Spleen (tissue), 11 donors: ENCODE measurements around the gene ARHGEF1. TPM values are rescaled to one million over a fixed set of nuclear protein-coding genes. Genes with fewer than 3 reads are reported as not detected.

Experiments used
- DNase-seq: peaks from one replicate; pipeline ENCODE4 v3.0.0-alpha.2; 2020
- H3K27ac ChIP-seq, 8 donors: fragments of 200-600 bp; sonication (generic) in 7 of 8; 1 replicate in 4 of 8; 2 replicates in 4 of 8; pipeline versions ENCODE4 v1.5.0 to v1.8.0; 2016 to 2021; ENCODE audit warnings: inconsistent platforms in 4 of 8, mild to moderate bottlenecking in 4 of 8, moderate library complexity in 1 of 8
- H3K27me3 ChIP-seq, 7 donors: fragments of 200-600 bp; sonication (generic) in 6 of 7; replicated peaks in 1 of 7; 1 replicate in 4 of 7; 2 replicates in 3 of 7; pipeline versions ENCODE4 v1.5.0 to v1.8.0; 2016 to 2021; ENCODE audit warnings: inconsistent platforms in 3 of 7, mild to moderate bottlenecking in 1 of 7
- H3K36me3 ChIP-seq, 6 donors: fragments of 200-600 bp; sonication (generic) in 5 of 6; 1 replicate in 4 of 6; 2 replicates in 2 of 6; pipeline versions ENCODE4 v1.5.0 to v1.8.0; 2016 to 2021; ENCODE audit warnings: inconsistent platforms in 2 of 6
- H3K4me1 ChIP-seq, 6 donors: fragments of 200-600 bp; sonication (generic) in 5 of 6; 1 replicate in 3 of 6; 2 replicates in 3 of 6; pipeline versions ENCODE4 v1.5.0 to v1.8.0; 2016 to 2021; ENCODE audit warnings: inconsistent platforms in 3 of 6
- H3K4me3 ChIP-seq, 8 donors: fragments of 200-600 bp; sonication (generic) in 7 of 8; 1 replicate in 4 of 8; 2 replicates in 4 of 8; pipeline versions ENCODE4 v1.5.0 to v1.8.0; 2016 to 2021; ENCODE audit warnings: inconsistent platforms in 4 of 8, mild to moderate bottlenecking in 4 of 8, moderate library complexity in 2 of 8
- H3K9me3 ChIP-seq, 8 donors: fragments of 200-600 bp; sonication (generic) in 7 of 8; 1 replicate in 4 of 8; 2 replicates in 4 of 8; pipeline versions ENCODE4 v1.5.0 to v1.8.0; 2016 to 2021; ENCODE audit warnings: inconsistent platforms in 4 of 8
- POLR2A ChIP-seq, 3 donors: fragments of 450-650 bp; IDR thresholded peaks; one replicate each; pipeline ENCODE4 v1.5.1; 2017; ENCODE audit warnings: antibody characterized with exemption in 3 of 3, mild to moderate bottlenecking in 1 of 3
- POLR2AphosphoS5 ChIP-seq, 3 donors: sonication (generic); formaldehyde crosslinking; IDR thresholded peaks; one replicate each; pipeline ENCODE4 v1.5.1; 2017; ENCODE audit warnings: antibody characterized with exemption in 3 of 3
- WGBS, 5 donors: extraction: QIAGEN DNeasy Blood & Tissue Kit in 3 of 5; methylation state at CpG; one replicate each; pipeline versions ENCODE4 v1.1.5 to v1.1.7; 2013 to 2018; 5-methylcytosine and 5-hydroxymethylcytosine counted together
- intact Hi-C: fragments of 100-400 bp; cut with DNase I; formaldehyde crosslinking; loops from one replicate; pipeline ENCODE4 v1.15.0; 2023; ENCODE audit warnings: low total_unique reads
- polyA plus RNA-seq, 3 donors: library from polyadenylated mRNA; stranded (reverse); fragments of 200-250 nt; gene quantifications; one replicate each; pipeline ENCODE4 v1.2.1, GENCODE V29; 2013
- total RNA-seq, 7 donors: library from RNA; depleted of rRNA in 3 of 7; stranded (reverse); fragments of >200 nt in 3 of 7; fragmentation: NEBNext Ultra II Directional in 4 of 7; extraction: Animal tissue kit (Norgen Biotek cat#: 25700) in 4 of 7; gene quantifications; one replicate each; pipeline versions ENCODE4 v1.1.0 to v1.2.1, GENCODE V29; 2016 to 2021
- TF ChIP-seq, protein P1 (sequence below), 11 experiments: fragments of 200-600 bp in 7 of 11; fragments of 450-650 bp in 4 of 11; sonication (generic) in 4 of 11; IDR thresholded peaks in 8 of 11; conservative IDR thresholded peaks in 3 of 11; 1 replicate in 7 of 11; 2 replicates in 4 of 11; pipeline versions ENCODE4 v1.4.0 to v1.8.0; 2016 to 2021; ENCODE audit warnings: antibody characterized with exemption in 11 of 11, inconsistent platforms in 4 of 11, mild to moderate bottlenecking in 1 of 11
- donor health status: healthy with polysubstance abuse.
- donor health status: DM: no; HTN: no; CAD: no; lungs with moderate emphysema.
- donor health status: DM: no; HTN: no; CAD: no.
- donor health status: Bipolar disorder and iron deficiency.
- donor health status: healthy.
- donor health status: DM: no; HTN: no; CAD: no.
- donor health status: DM: yes; HTN: yes; CAD: no.

The ARHGEF1 gene
- total and polyA plus RNA-seq, 10 donors, result 238 to 543 (median 383) TPM

DNA sequence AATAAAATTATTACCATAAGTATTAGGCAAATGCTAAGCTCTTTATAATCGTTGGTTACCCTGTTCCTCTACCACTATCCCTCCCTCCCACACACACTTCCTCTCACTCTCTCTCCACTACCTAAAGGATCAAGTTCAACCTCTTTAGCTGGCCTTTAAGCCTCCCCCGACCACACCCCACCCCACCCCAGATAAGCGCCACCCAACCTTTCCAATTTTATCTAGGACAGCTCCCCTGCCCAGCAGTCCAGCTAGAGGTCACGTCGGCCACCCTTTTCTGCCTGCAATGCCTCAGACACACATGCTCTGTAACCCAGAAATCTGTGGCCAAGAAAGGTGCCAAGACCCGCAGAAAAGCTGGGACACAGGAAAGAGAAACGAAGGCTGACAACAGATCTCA is 39.6 kb upstream of the ARHGEF1 start:
- no peaks in the 10 kb centered on the region for H3K36me3 ChIP-seq
- 61 to 76% (median 64%) methylated on average over 7 of the region's 7 CpGs for WGBS, 5 donors

DNA sequence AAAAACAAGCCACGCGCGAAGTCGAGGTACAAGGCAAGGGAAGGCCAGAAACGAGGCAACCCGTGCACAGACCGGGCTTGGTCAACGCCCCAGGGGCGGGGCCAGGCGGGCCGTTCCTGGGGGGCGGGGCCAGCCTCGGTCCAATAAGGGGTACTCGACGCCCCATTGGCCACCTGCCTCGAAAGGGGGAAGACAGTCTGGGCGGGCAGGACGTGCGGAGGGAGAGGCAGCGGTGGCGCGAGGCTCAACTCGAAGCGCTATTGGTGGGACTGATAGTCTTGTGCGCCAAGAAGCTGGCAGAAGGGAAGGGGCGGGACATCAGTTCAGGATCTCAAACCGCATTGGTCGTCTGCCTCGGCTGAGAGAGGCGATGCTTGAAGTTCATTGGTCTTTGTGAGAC is 38.4 kb upstream of the ARHGEF1 start, which contains the start of gene LYPD4:
Gene LYPD4, minus strand, starts transcription at position 83 of the 400 bp plus-strand sequence. CDS start 5,398 bp downstream, outside the sequence.
- H3K27me3 ChIP-seq, result peaks cover 0 to 18% (median 0%) of the 10 kb centered on the region in 7 donors
- no peak for TF ChIP-seq POLR2A (IDR thresholded peaks at IDR 0.05)
- no peak for TF ChIP-seq POLR2AphosphoS5 (IDR thresholded peaks at IDR 0.05)
- TF ChIP-seq, protein P1, sequence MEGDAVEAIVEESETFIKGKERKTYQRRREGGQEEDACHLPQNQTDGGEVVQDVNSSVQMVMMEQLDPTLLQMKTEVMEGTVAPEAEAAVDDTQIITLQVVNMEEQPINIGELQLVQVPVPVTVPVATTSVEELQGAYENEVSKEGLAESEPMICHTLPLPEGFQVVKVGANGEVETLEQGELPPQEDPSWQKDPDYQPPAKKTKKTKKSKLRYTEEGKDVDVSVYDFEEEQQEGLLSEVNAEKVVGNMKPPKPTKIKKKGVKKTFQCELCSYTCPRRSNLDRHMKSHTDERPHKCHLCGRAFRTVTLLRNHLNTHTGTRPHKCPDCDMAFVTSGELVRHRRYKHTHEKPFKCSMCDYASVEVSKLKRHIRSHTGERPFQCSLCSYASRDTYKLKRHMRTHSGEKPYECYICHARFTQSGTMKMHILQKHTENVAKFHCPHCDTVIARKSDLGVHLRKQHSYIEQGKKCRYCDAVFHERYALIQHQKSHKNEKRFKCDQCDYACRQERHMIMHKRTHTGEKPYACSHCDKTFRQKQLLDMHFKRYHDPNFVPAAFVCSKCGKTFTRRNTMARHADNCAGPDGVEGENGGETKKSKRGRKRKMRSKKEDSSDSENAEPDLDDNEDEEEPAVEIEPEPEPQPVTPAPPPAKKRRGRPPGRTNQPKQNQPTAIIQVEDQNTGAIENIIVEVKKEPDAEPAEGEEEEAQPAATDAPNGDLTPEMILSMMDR (IDR thresholded peaks at IDR 0.05 in 8 of 11, conservative IDR thresholded peaks at IDR 0.05 in 3 of 11), result no peak
- no peak for DNase-seq
- 81 to 88% (median 84%) methylated on average over 30 of the region's 30 CpGs for WGBS, 5 donors
- intact Hi-C loops, result no loop called here
- H3K4me1 ChIP-seq, result no peaks in the 10 kb centered on the region
- no peak within 1 kb of the TSS for H3K4me3 ChIP-seq
- no peaks in the 10 kb centered on the region for H3K36me3 ChIP-seq
- H3K9me3 ChIP-seq, result peaks cover 0 to 3% (median 0%) of the 10 kb centered on the region in 8 donors
- H3K27ac ChIP-seq, result no peak within 1 kb of the TSS

More for the DNA sequence above, 39.6 kb upstream of the ARHGEF1 start:
- H3K4me1 ChIP-seq, result no peaks in the 10 kb centered on the region
- H3K4me3 ChIP-seq, result no peak overlapping the region
- peaks cover 0 to 27% (median 0%) of the 10 kb centered on the region in 7 donors for H3K27me3 ChIP-seq
- peaks cover 0 to 3% (median 0%) of the 10 kb centered on the region in 8 donors for H3K9me3 ChIP-seq
- no peak overlapping the region for H3K27ac ChIP-seq
- intact Hi-C loops, result no loop called here
- no peak for DNase-seq
- TF ChIP-seq POLR2AphosphoS5 (IDR thresholded peaks at IDR 0.05), result no peak
- no peak for TF ChIP-seq POLR2A (IDR thresholded peaks at IDR 0.05)
- TF ChIP-seq, protein P1 (IDR thresholded peaks at IDR 0.05 in 8 of 11, conservative IDR thresholded peaks at IDR 0.05 in 3 of 11), result no peak

DNA sequence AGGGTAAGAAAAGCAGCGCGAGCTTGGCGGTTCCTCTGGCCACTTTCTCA is 38.2 kb upstream of the ARHGEF1 start, which contains the start of gene DMRTC2:
Gene DMRTC2, plus strand, starts transcription at position 42 of the 50 bp plus-strand sequence. CDS start 2,387 bp downstream, outside the sequence.
- WGBS, 5 donors, result 90 to 100% (median 92%) methylated on average over 3 of the region's 3 CpGs
- no peak for DNase-seq
- H3K27me3 ChIP-seq, result peaks cover 0 to 18% (median 0%) of the 10 kb centered on the region in 7 donors
- TF ChIP-seq POLR2A (IDR thresholded peaks at IDR 0.05), result no peak
- no peaks in the 10 kb centered on the region for H3K36me3 ChIP-seq
- intact Hi-C loops, result no loop called here
- H3K9me3 ChIP-seq, result peaks cover 0 to 3% (median 0%) of the 10 kb centered on the region in 8 donors
- no peak within 1 kb of the TSS for H3K4me3 ChIP-seq
- H3K4me1 ChIP-seq, result no peaks in the 10 kb centered on the region
- H3K27ac ChIP-seq, result no peak within 1 kb of the TSS

DNA sequence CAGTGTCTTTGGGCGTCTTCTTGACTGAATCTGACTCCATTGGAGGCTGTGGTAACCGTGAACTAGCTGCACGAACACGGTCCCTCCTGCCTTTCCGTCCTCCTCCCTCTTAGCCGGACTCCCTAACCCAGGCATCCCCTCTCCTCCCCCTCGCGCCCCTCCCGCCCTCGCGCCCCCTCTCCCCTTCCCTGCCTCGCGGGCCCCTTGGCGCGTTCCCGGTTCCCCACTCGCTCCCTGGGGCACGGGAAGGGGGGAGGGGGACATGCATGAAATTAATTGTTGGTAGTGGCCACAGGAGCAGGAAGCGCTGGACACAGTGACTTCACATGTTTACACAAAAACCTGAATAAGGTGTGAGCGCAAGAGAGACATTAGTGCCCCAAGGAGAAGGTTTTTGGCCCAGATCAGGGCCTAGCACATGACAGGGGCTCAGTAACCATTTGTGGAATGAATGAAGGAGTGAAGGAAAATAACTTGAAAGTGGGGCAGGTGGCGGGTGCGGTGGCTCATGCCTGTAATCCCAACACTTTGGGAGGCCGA is 37.9 kb upstream of the ARHGEF1 start:
- Histone ChIP-seq H3K27ac (no peak overlapping the region), H3K27me3 (peaks cover 0 to 18% (median 0%) of the 10 kb centered on the region in 7 donors), H3K36me3 (no peaks in the 10 kb centered on the region), H3K4me3 (no peak overlapping the region), H3K4me1 (no peaks in the 10 kb centered on the region), H3K9me3 (peaks cover 0 to 3% (median 0%) of the 10 kb centered on the region in 8 donors)
- TF ChIP-seq POLR2A (IDR thresholded peaks at IDR 0.05), result no peak
- TF ChIP-seq POLR2AphosphoS5 (IDR thresholded peaks at IDR 0.05), result no peak
- TF ChIP-seq, protein P1 (IDR thresholded peaks at IDR 0.05 in 8 of 11, conservative IDR thresholded peaks at IDR 0.05 in 3 of 11), result no peak
- 91 to 95% (median 93%) methylated on average over 16 to 23 of the region's 23 CpGs for WGBS, 5 donors
- no peak for DNase-seq
- intact Hi-C loops, result no loop called here
